H1 (cell line): Measurements from ENCODE around the gene NLRC3. TPM values are rescaled to one million over a fixed set of nuclear protein-coding genes. Genes with fewer than 3 reads are reported as not detected.

Source experiments
- CTCF ChIA-PET: fragments of 300-600 bp; sonication (Branson Sonifier 250); formaldehyde crosslinking; loops from one replicate; lab custom pipeline; 2021; ENCODE audit not compliant: partially characterized antibody; lab: Charles Lee
- POLR2A ChIA-PET: fragments of 300-600 bp; sonication (Branson Sonifier 250); formaldehyde crosslinking; loops from one replicate; lab custom pipeline; 2021; ENCODE audit warnings: inconsistent platforms; ENCODE audit not compliant: partially characterized antibody; lab: Charles Lee
- DNase-seq, 2 experiments: peaks; one replicate each; pipeline versions ENCODE4 v3.0.0 to v3.0.0-alpha.2; 2010 to 2022; ENCODE audit warnings: low spot score in 2 of 2, low read depth in 1 of 2, mixed read lengths in 1 of 2
- FAIRE-seq: peaks from 2 replicates; lab custom pipeline; 2011; peaks lifted over from hg19 to GRCh38; lab: Jason Lieb, UNC
- H2AFZ ChIP-seq: 2 replicates; pipeline ENCODE4 v1.8.1; 2012; ENCODE audit warnings: low read length, inconsistent platforms
- H2AK5ac ChIP-seq: 2 replicates; pipeline ENCODE4 v1.6.1; 2013; ENCODE audit warnings: low read depth, low read length
- H2BK120ac ChIP-seq: replicated peaks from 2 replicates; pipeline ENCODE3; 2013; ENCODE audit warnings: low read depth, low read length, inconsistent platforms
- H2BK12ac ChIP-seq: 2 replicates; pipeline ENCODE4 v1.6.1; 2013; ENCODE audit warnings: low read depth, low read length
- H2BK15ac ChIP-seq: 2 replicates; pipeline ENCODE4 v1.6.1; 2013; ENCODE audit warnings: low read length
- H2BK20ac ChIP-seq: 2 replicates; pipeline ENCODE4 v1.6.1; 2013; ENCODE audit warnings: low read length
- H2BK5ac ChIP-seq: 2 replicates; pipeline ENCODE4 v1.6.1; 2013; ENCODE audit warnings: low read depth, low read length
- H3K14ac ChIP-seq: 2 replicates; pipeline ENCODE4 v1.6.1; 2013; ENCODE audit warnings: inconsistent platforms; ENCODE audit not compliant: insufficient read length
- H3K18ac ChIP-seq: 2 replicates; pipeline ENCODE4 v1.6.1; 2013; ENCODE audit warnings: low read length; ENCODE audit errors: extremely low read depth
- H3K23ac ChIP-seq: 2 replicates; pipeline ENCODE4 v1.6.1; 2013; ENCODE audit warnings: inconsistent platforms; ENCODE audit not compliant: insufficient read length
- H3K23me2 ChIP-seq: 2 replicates; pipeline ENCODE4 v1.6.1; 2013; ENCODE audit warnings: low read depth, low read length
- H3K27ac ChIP-seq: 2 replicates; pipeline ENCODE4 v1.6.1; 2011; ENCODE audit warnings: low read depth, low read length, inconsistent platforms
- H3K27me3 ChIP-seq, 4 experiments: replicated peaks in 1 of 4; 1 replicate in 1 of 4; 2 replicates in 3 of 4; pipeline versions ENCODE4 v1.6.1 to v1.8.1; 2011 to 2013; ENCODE audit warnings: low read length in 3 of 4, mild to moderate bottlenecking in 3 of 4, inconsistent platforms in 2 of 4, mixed read lengths in 2 of 4, moderate library complexity in 1 of 4; ENCODE audit not compliant: control insufficient read depth in 3 of 4, insufficient read depth in 3 of 4; ENCODE audit errors: extremely low read depth in 1 of 4
- H3K36me3 ChIP-seq, 4 experiments: 2 replicates each; pipeline versions ENCODE4 v1.6.1 to v1.8.1; 2011 to 2013; ENCODE audit warnings: mild to moderate bottlenecking in 4 of 4, low read length in 3 of 4, moderate library complexity in 2 of 4, control low read depth in 1 of 4, inconsistent platforms in 1 of 4; ENCODE audit not compliant: insufficient read depth in 4 of 4, control insufficient read depth in 2 of 4
- H3K4ac ChIP-seq: replicated peaks from 2 replicates; pipeline ENCODE3; 2013; ENCODE audit warnings: low read length, low read depth, mixed read lengths, inconsistent platforms; ENCODE audit not compliant: insufficient read length
- H3K4me1 ChIP-seq, 4 experiments: replicated peaks in 1 of 4; 1 replicate in 1 of 4; 2 replicates in 3 of 4; pipeline versions ENCODE4 v1.6.1 to v1.8.1; 2011 to 2013; ENCODE audit warnings: low read length in 3 of 4, inconsistent platforms in 2 of 4, mixed read lengths in 1 of 4; ENCODE audit not compliant: insufficient read depth in 4 of 4, control insufficient read depth in 3 of 4
- H3K4me2 ChIP-seq, 2 experiments: 2 replicates each; pipeline versions ENCODE4 v1.6.1 to v1.8.1; 2011 to 2013; ENCODE audit warnings: low read depth in 2 of 2, low read length in 2 of 2, control low read depth in 1 of 2, inconsistent platforms in 1 of 2, mild to moderate bottlenecking in 1 of 2; ENCODE audit not compliant: insufficient read depth in 1 of 2
- H3K4me3 ChIP-seq, 4 experiments: fragments of 200-600, 300-600 bp in 1 of 4; sonication (generic), shearing (Covaris generic), sonication (Bioruptor Twin) in 1 of 4; 2 replicates each; pipeline versions ENCODE4 v1.5.1 to v1.8.1; 2011 to 2016; ENCODE audit warnings: low read length in 4 of 4, low read depth in 3 of 4, control low read depth in 2 of 4, inconsistent platforms in 2 of 4, mild to moderate bottlenecking in 2 of 4, mixed read lengths in 1 of 4, moderate library complexity in 1 of 4; ENCODE audit not compliant: insufficient read depth in 2 of 4; ENCODE audit errors: extremely low read depth in 1 of 4
- H3K56ac ChIP-seq: replicated peaks from 2 replicates; pipeline ENCODE3; 2013; ENCODE audit warnings: low read depth, mild to moderate bottlenecking, mixed read lengths, low read length, inconsistent platforms; ENCODE audit not compliant: insufficient read length
- H3K79me1 ChIP-seq: 2 replicates; pipeline ENCODE4 v1.6.1; 2013; ENCODE audit warnings: low read depth, low read length, control low read depth
- H3K79me2 ChIP-seq, 2 experiments: 2 replicates each; pipeline versions ENCODE4 v1.6.1 to v1.8.1; 2012 to 2013; ENCODE audit warnings: low read length in 2 of 2, mild to moderate bottlenecking in 2 of 2, inconsistent platforms in 1 of 2; ENCODE audit not compliant: insufficient read depth in 2 of 2, control insufficient read depth in 1 of 2
- H3K9ac ChIP-seq, 4 experiments: replicated peaks in 1 of 4; 1 replicate in 1 of 4; 2 replicates in 3 of 4; pipeline versions ENCODE4 v1.6.1 to v1.8.1; 2011 to 2013; ENCODE audit warnings: low read depth in 3 of 4, low read length in 3 of 4, control low read depth in 2 of 4, mild to moderate bottlenecking in 2 of 4, moderate library complexity in 2 of 4, inconsistent platforms in 1 of 4; ENCODE audit errors: extremely low read depth in 1 of 4
- H3K9me3 ChIP-seq, 2 experiments: 2 replicates each; pipeline versions ENCODE4 v1.6.1 to v1.8.1; 2012 to 2013; ENCODE audit warnings: mild to moderate bottlenecking in 2 of 2, moderate library complexity in 2 of 2, control low read depth in 1 of 2, inconsistent platforms in 1 of 2, low read depth in 1 of 2, low read length in 1 of 2, mixed read lengths in 1 of 2; ENCODE audit not compliant: insufficient read depth in 2 of 2
- H4K20me1 ChIP-seq, 2 experiments: replicated peaks in 1 of 2; 2 replicates each; pipeline versions ENCODE3 to v1.8.1; 2011 to 2013; ENCODE audit warnings: inconsistent platforms in 2 of 2, low read length in 2 of 2, mild to moderate bottlenecking in 1 of 2; ENCODE audit not compliant: insufficient read depth in 2 of 2, control insufficient read depth in 1 of 2
- H4K5ac ChIP-seq: 2 replicates; pipeline ENCODE4 v1.6.1; 2013; ENCODE audit warnings: low read length, low read depth, mixed read lengths, inconsistent platforms; ENCODE audit not compliant: insufficient read length
- H4K8ac ChIP-seq: 2 replicates; pipeline ENCODE4 v1.8.0; 2013; ENCODE audit warnings: mild to moderate bottlenecking, moderate library complexity, low read length, inconsistent platforms; ENCODE audit not compliant: insufficient read depth; ENCODE audit errors: extremely low read depth
- H4K91ac ChIP-seq: replicated peaks from 2 replicates; pipeline ENCODE3; 2013; ENCODE audit warnings: low read length, mixed read lengths, inconsistent platforms; ENCODE audit not compliant: insufficient read length
- CBX5 ChIP-seq: fragments of 300-800, 300-1000 bp; sonication (generic); IDR thresholded peaks from 2 replicates; pipeline ENCODE4 v1.7.1; 2016; ENCODE audit warnings: antibody characterized with exemption, low read length, low read depth
- CTBP2 ChIP-seq: IDR thresholded peaks from 2 replicates; pipeline ENCODE4 v1.7.0; 2011; ENCODE audit warnings: borderline replicate concordance, mild to moderate bottlenecking, moderate library complexity, mixed read lengths, low read length; ENCODE audit not compliant: insufficient read depth, insufficient read length
- EGR1 ChIP-seq: IDR thresholded peaks from 2 replicates; pipeline ENCODE4 v1.6.1; 2011; ENCODE audit warnings: low read depth, low read length, borderline replicate concordance
- FOSL1 ChIP-seq: IDR thresholded peaks from 2 replicates; pipeline ENCODE4 v1.6.1; 2011; ENCODE audit warnings: mild to moderate bottlenecking, low read depth, low read length, moderate library complexity; ENCODE audit not compliant: insufficient read depth
- GABPA ChIP-seq: IDR thresholded peaks from 2 replicates; pipeline ENCODE4 v1.6.1; 2011; ENCODE audit warnings: mild to moderate bottlenecking, low read length, moderate library complexity, borderline replicate concordance; ENCODE audit not compliant: insufficient read depth
- KDM5A ChIP-seq: fragments of 200-600 bp; IDR thresholded peaks from 2 replicates; pipeline ENCODE4 v1.7.1; 2012; ENCODE audit warnings: mild to moderate bottlenecking, low read length, inconsistent platforms, mixed read lengths
- MAX ChIP-seq: IDR thresholded peaks from 2 replicates; pipeline ENCODE4 v1.6.1; 2012; ENCODE audit warnings: inconsistent platforms
- SIN3A ChIP-seq, 2 experiments: IDR thresholded peaks in 1 of 2; conservative IDR thresholded peaks in 1 of 2; 2 replicates each; pipeline ENCODE4 v1.6.1; 2011 to 2012; ENCODE audit warnings: low read length in 2 of 2, improper control_type of control experiment in 1 of 2, low read depth in 1 of 2, mild to moderate bottlenecking in 1 of 2
- SIRT6 ChIP-seq: IDR thresholded peaks from one replicate; pipeline ENCODE4 v1.7.1; 2012; ENCODE audit warnings: low read length, inconsistent platforms
- WGBS, 2 experiments: shearing (Covaris generic) in 1 of 2; methylation state at CpG; one replicate each; pipeline versions ENCODE4 v1.1.6 to v1.1.7; 2013 to 2015; ENCODE audit warnings: low lambda C conversion rate in 2 of 2, mixed read lengths in 2 of 2, inconsistent platforms in 1 of 2, low coverage in 1 of 2, missing lambda C conversion rate in 1 of 2; ENCODE audit not compliant: insufficient replicate concordance in 2 of 2, insufficient coverage in 1 of 2, insufficient read length in 1 of 2; ENCODE audit errors: extremely low coverage in 1 of 2, missing lambda C conversion rate in 1 of 2; 5-methylcytosine and 5-hydroxymethylcytosine counted together
- polyA plus RNA-seq, 7 experiments: library from polyadenylated mRNA; depleted of rRNA in 3 of 7; stranded (reverse) in 5 of 7; unstranded in 2 of 7; fragments of >200 nt in 5 of 7; fragments of 200-250 nt in 2 of 7; gene quantifications; 1 replicate in 5 of 7; 2 replicates in 1 of 7; 4 replicates in 1 of 7; pipeline versions ENCODE4 v1.2.1 to v1.2.3, GENCODE V29; 2011 to 2013; ENCODE audit warnings: missing spikeins in 2 of 7, mixed read lengths in 2 of 7
- total RNA-seq: library from RNA; stranded (reverse); fragmentation: NEBNext Ultra II Directional; extraction: Animal tissue kit (Norgen Biotek cat#: 25700); gene quantifications from 2 replicates; pipeline ENCODE4 v1.2.1, GENCODE V29; 2021
- TF ChIP-seq, protein P1 (sequence below): IDR thresholded peaks from 2 replicates; pipeline ENCODE4 v1.6.1; 2011; ENCODE audit warnings: low read depth, mild to moderate bottlenecking, low read length; ENCODE audit not compliant: insufficient read depth

Gene NLRC3
- total and polyA plus RNA-seq, 2 of the 8 experiments (the other 6 are each of a cell fraction or from before 2014, with no cell fraction given) = 0.18 to 0.20 TPM

DNA sequence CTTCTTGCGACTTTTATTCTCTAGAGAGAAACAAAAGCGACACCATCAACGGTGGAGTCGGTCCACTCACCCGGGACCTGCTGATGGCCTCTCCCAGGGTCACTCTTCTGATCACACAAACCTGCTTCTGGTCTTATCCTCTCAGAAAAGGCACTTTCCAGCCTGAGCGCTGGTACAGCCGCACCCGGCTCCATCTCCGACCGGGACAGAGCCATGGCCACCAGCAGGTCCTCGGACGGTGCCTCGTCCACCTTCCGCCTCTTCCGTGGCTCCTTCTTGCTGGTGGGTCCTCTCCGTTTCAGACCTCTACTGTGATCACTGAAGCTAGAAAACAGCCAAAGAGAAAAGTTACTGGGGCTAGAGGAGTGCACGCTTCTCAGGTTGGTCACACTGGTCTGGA is 20.5 kb upstream of the NLRC3 start:
- H3K79me2 ChIP-seq = no peaks in the 10 kb centered on the region
- no peak overlapping the region for H4K8ac ChIP-seq
- DNase-seq (no peak), FAIRE-seq (no peak)
- no peak overlapping the region for H2AK5ac ChIP-seq
- no peaks in the 10 kb centered on the region for H3K23me2 ChIP-seq
- H3K18ac ChIP-seq = no peak overlapping the region
- H3K9me3 ChIP-seq = peaks cover 12 to 18% of the 10 kb centered on the region in 2 experiments
- H3K4me3 ChIP-seq = no peak overlapping the region
- ChIA-PET CTCF (no interaction called here), POLR2A (no interaction called here)
- no peaks in the 10 kb centered on the region for H3K4me1 ChIP-seq
- no peaks in the 10 kb centered on the region; a peak in 1 of 7 replicates for H3K27me3 ChIP-seq
- H2BK5ac ChIP-seq = no peak overlapping the region
- no peak overlapping the region for H3K9ac ChIP-seq
- H4K91ac ChIP-seq = no peak overlapping the region
- H2BK15ac ChIP-seq = no peak overlapping the region
- no peak overlapping the region for H3K56ac ChIP-seq
- H3K4me2 ChIP-seq = no peak overlapping the region
- peaks cover 0 to 27% (median 17%) of the 10 kb centered on the region in 4 experiments; a peak in 6 of 8 replicates for H3K36me3 ChIP-seq
- no peak overlapping the region for H2AFZ ChIP-seq
- no peak overlapping the region for H3K14ac ChIP-seq
- no peaks in the 10 kb centered on the region; the same call in 1 of the 2 replicates for H3K79me1 ChIP-seq
- H2BK120ac ChIP-seq = no peak overlapping the region
- no peak overlapping the region for H3K4ac ChIP-seq
- no peak overlapping the region for H3K27ac ChIP-seq
- TF ChIP-seq SIN3A (conservative IDR thresholded peaks at IDR 0.05 in 1 of 2, IDR thresholded peaks at IDR 0.05 in 1 of 2; ENCODE audit: low read depth in 1 of 2, low read length in 2 of 2) (no peak), CTBP2 (no peak), GABPA (no peak), KDM5A (no peak), SIRT6 (no peak), EGR1 (no peak), FOSL1 (no peak), CBX5 (no peak), MAX (no peak)
- TF ChIP-seq, protein P1, sequence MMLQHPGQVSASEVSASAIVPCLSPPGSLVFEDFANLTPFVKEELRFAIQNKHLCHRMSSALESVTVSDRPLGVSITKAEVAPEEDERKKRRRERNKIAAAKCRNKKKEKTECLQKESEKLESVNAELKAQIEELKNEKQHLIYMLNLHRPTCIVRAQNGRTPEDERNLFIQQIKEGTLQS = no peak
- TF ChIP-seq, all 59 proteins: peak for 0
- 93% methylated on average over 17 of the region's 17 CpGs; no CpG with 5 or more reads in 1 of the 2 experiments for WGBS, 2 experiments
- H4K20me1 ChIP-seq = peaks cover 0 to 3% of the 10 kb centered on the region in 2 experiments
- no peak overlapping the region for H2BK20ac ChIP-seq
- no peak overlapping the region for H4K5ac ChIP-seq
- H2BK12ac ChIP-seq = no peak overlapping the region
- H3K23ac ChIP-seq = no peak overlapping the region
